ENCODE measurements around the gene VLDLR. TPM values are rescaled to one million over a fixed set of nuclear protein-coding genes. Genes with fewer than 3 reads are reported as not detected.

The VLDLR gene
- total RNA-seq, 1 donor from 2014 or later: 47.8 TPM

- H3K27me3 Mint-ChIP-seq (ENCODE audit: low read depth): no peaks in the 10 kb centered on the region
- H3K4me1 Mint-ChIP-seq: peaks cover 8% of the 10 kb centered on the region
- no peak for DNase-seq (ENCODE audit: low spot score in 2 of 2, unreplicated experiment in 2 of 2)
- H3K27ac Mint-ChIP-seq: no peak overlapping the region
- no peak for TF ChIP-seq CTCF (IDR thresholded peaks at IDR 0.05; ENCODE audit: unreplicated experiment)
- no peak overlapping the region for H3K4me3 Mint-ChIP-seq
- no peaks in the 10 kb centered on the region for H3K9me3 Mint-ChIP-seq
- H3K36me3 Mint-ChIP-seq: no peaks in the 10 kb centered on the region
Measured at GRCh38 chr9:2686911-2687310, 65.3 kb downstream of the VLDLR start.

- TF ChIP-seq CTCF (IDR thresholded peaks at IDR 0.05; ENCODE audit: unreplicated experiment): no peak
- H3K4me3 Mint-ChIP-seq: no peak overlapping the region
- no peak overlapping the region for H3K27ac Mint-ChIP-seq
- no peaks in the 10 kb centered on the region for H3K36me3 Mint-ChIP-seq
- H3K4me1 Mint-ChIP-seq: peaks cover 8% of the 10 kb centered on the region
- no peaks in the 10 kb centered on the region for H3K27me3 Mint-ChIP-seq (ENCODE audit: low read depth)
- no peaks in the 10 kb centered on the region for H3K9me3 Mint-ChIP-seq
- DNase-seq (ENCODE audit: low spot score in 2 of 2, unreplicated experiment in 2 of 2): no peak
Measured at GRCh38 chr9:2688636-2689035, 67.0 kb downstream of the VLDLR start.

GRCh38 chr9:2691212-2691611 lies 69.6 kb downstream of the VLDLR start:
- no peaks in the 10 kb centered on the region for H3K27me3 Mint-ChIP-seq (ENCODE audit: low read depth)
- H3K4me1 Mint-ChIP-seq: peaks cover 8% of the 10 kb centered on the region
- no peak for TF ChIP-seq CTCF (IDR thresholded peaks at IDR 0.05; ENCODE audit: unreplicated experiment)
- no peaks in the 10 kb centered on the region for H3K36me3 Mint-ChIP-seq
- DNase-seq (ENCODE audit: low spot score in 2 of 2, unreplicated experiment in 2 of 2): no peak
- no peaks in the 10 kb centered on the region for H3K9me3 Mint-ChIP-seq
- no peak overlapping the region for H3K27ac Mint-ChIP-seq
- H3K4me3 Mint-ChIP-seq: no peak overlapping the region

- DNase-seq (ENCODE audit: low spot score in 2 of 2, unreplicated experiment in 2 of 2): no peak
- no peaks in the 10 kb centered on the region for H3K27me3 Mint-ChIP-seq (ENCODE audit: low read depth)
- H3K27ac Mint-ChIP-seq: peak overlapping the region; percentile 32
- H3K4me1 Mint-ChIP-seq: peaks cover 8% of the 10 kb centered on the region
- no peaks in the 10 kb centered on the region for H3K36me3 Mint-ChIP-seq
- no peak overlapping the region for H3K4me3 Mint-ChIP-seq
- H3K9me3 Mint-ChIP-seq: no peaks in the 10 kb centered on the region
- no peak for TF ChIP-seq CTCF (IDR thresholded peaks at IDR 0.05; ENCODE audit: unreplicated experiment)
Measured at GRCh38 chr9:2691626-2692025, 70.0 kb downstream of the VLDLR start.

GRCh38 chr9:2693056-2693455 lies 71.5 kb downstream of the VLDLR start:
- TF ChIP-seq CTCF (IDR thresholded peaks at IDR 0.05; ENCODE audit: unreplicated experiment): no peak
- Mint-ChIP-seq H3K4me1 (peaks cover 8% of the 10 kb centered on the region), H3K27me3 (ENCODE audit: low read depth) (no peaks in the 10 kb centered on the region), H3K4me3 (no peak overlapping the region), H3K36me3 (peaks cover 2% of the 10 kb centered on the region), H3K27ac (no peak overlapping the region), H3K9me3 (no peaks in the 10 kb centered on the region)
- no peak for DNase-seq (ENCODE audit: low spot score in 2 of 2, unreplicated experiment in 2 of 2)

GRCh38 chr9:2697492-2697891 lies 75.9 kb downstream of the VLDLR start:
- no peaks in the 10 kb centered on the region for H3K9me3 Mint-ChIP-seq
- DNase-seq (ENCODE audit: low spot score in 2 of 2, unreplicated experiment in 2 of 2): no peak
- no peak overlapping the region for H3K27ac Mint-ChIP-seq
- no peak overlapping the region for H3K4me3 Mint-ChIP-seq
- no peak for TF ChIP-seq CTCF (IDR thresholded peaks at IDR 0.05; ENCODE audit: unreplicated experiment)
- H3K36me3 Mint-ChIP-seq: peaks cover 2% of the 10 kb centered on the region
- no peaks in the 10 kb centered on the region for H3K27me3 Mint-ChIP-seq (ENCODE audit: low read depth)
- peaks cover 5% of the 10 kb centered on the region for H3K4me1 Mint-ChIP-seq

All from mesothelial cell of epicardium (in vitro differentiated cells).